Activated T-cell treated with anti-CD3 and anti-CD28 coated beads for 4 hours (primary cell): ENCODE results near the gene CAMK1D.
"Not testable (repeated sequence)": the region's sequence is repeated elsewhere in the genome, so short reads cannot be mapped to it uniquely, and the experiment has no call there.

Source experiments
- DNase-seq: peaks from one replicate; pipeline ENCODE4 v3.0.0-alpha.2; 2020

Gene CAMK1D

GRCh38 chr10:12742771-12743170 lies 393.4 kb downstream of the CAMK1D start:
- no peak for DNase-seq

- not testable (repeated sequence) for DNase-seq
These were observed 394.1 kb downstream of the CAMK1D start for GRCh38 chr10:12743466-12743865.

- no peak for DNase-seq
These were observed 394.6 kb downstream of the CAMK1D start for GRCh38 chr10:12743941-12744340.

- no peak for DNase-seq
These were observed 398.8 kb downstream of the CAMK1D start for GRCh38 chr10:12748186-12748585.

DNA sequence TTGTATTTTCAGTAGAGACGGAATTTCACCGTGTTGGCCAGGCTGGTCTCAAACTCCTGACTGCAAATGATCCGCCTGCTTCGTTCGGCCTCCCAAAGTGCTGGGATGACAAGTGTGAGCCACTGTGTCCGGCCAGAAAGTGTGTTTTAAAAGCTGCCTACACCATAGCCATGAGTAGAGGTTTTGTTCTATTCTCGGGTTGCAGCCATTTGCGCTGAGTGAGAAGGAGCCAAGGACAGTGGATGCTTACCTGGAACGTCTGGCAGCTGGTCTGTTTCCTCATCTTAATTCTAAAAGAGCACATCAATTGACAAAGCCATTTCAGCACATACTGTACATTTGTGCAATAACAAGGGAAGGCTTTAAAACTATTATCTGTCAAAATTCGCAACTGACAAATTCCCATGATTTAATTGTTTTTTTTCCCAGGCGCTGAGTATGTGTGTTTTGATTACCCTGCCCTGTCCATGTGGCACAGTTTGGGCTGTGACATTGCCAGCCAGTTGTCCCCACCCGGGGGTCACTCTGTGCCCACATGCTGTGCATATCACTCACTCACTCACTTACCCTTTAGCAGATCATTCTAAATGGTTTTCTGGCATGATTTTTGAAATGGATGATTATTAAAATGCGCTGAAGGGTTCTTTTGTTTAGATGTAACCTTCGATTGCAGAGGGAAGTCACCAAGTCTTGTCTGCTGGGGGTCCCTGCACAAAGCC lies 400.6 kb downstream of the CAMK1D start:
- DNase-seq, result no peak

DNA sequence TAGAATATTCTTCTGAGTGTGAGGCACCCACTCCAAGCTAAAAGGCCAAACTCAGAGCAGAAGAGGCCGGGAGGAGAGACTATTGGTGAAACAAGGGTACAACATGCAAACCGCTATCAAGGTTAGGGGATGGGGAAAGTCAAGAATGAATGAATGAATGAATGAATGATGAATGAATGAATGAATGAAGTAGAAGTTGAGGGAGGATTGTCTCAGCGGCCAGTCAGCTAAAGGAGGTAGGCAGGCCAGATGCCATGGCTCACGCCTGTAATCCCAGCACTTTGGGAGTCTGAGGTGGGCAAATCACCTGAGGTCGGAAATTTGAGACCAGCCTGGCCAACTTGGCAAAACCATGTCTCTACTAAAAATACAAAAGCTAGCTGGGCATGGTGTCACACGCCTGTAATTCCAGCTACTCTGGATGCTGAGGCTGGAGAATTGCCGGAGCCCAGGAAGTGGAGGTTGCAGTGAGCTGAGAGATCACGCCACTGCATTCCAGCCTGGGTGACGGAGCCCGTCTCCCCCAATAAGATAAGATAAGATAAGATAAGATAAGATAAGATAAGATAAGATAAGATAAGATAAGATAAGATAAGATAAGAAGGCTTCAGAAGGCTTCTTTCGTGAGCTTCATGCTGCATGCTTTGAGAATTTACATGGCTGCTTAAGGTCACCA lies 401.3 kb downstream of the CAMK1D start:
- no peak for DNase-seq

DNA sequence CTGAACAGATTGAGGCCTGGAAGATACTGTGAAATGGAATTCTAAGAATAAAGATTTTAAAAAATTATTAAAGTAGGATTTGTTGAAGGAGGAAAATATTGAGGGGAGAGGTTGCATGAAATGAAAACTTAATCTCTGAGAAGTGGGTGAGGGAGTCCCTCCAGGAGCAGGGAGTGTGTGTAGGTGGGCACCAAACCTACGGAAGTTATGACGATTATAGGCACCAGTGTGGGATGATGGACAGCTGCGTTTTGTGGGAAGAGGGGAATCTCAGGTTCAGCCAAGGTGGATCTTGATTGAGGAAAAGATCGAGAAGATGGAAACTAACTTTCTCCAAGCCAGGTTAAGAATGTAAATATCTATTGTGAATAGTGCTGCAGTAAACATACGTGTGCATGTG lies 405.7 kb downstream of the CAMK1D start:
- DNase-seq, result no peak

- no peak for DNase-seq
These were observed 408.0 kb downstream of the CAMK1D start for GRCh38 chr10:12757351-12757750.

DNA sequence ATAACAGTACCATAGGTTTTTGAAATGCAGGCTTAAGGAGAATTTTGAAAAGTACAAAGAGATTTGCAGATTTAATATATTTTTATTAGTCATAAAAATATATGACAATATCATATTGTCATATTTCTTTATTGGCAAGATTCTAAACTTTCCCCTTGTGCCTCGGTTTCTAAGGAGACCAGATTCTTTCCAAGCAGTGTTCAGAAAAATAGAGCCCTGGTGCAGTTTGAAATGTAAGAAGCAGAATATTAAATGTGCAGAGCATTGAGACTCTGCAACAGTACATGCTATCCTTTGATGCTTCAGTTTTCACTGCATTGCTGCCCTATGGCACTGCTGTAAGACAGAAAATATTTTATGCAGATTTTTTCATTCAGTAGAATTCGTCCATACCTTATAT lies 408.9 kb downstream of the CAMK1D start:
- no peak for DNase-seq

DNA sequence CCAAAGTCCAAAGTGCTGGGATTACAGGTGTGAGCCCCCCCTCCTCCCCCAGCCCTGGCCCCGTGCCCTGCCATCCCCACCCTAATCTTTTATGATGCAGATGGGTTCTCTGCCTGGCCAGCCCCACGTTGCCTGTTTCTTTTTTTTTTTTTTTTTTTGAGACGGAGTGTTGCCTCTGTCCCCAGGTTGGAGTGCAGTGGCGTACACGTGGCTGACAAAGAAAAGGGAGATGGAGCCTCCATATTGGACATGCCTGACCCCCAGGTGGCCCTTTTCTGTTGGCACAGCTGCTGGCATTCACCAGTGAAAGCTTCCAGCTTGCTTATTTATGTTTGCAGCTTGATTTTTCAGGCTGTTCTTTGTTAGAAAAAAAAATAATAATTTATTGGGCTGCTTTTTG lies 416.9 kb downstream of the CAMK1D start:
- no peak for DNase-seq

DNA sequence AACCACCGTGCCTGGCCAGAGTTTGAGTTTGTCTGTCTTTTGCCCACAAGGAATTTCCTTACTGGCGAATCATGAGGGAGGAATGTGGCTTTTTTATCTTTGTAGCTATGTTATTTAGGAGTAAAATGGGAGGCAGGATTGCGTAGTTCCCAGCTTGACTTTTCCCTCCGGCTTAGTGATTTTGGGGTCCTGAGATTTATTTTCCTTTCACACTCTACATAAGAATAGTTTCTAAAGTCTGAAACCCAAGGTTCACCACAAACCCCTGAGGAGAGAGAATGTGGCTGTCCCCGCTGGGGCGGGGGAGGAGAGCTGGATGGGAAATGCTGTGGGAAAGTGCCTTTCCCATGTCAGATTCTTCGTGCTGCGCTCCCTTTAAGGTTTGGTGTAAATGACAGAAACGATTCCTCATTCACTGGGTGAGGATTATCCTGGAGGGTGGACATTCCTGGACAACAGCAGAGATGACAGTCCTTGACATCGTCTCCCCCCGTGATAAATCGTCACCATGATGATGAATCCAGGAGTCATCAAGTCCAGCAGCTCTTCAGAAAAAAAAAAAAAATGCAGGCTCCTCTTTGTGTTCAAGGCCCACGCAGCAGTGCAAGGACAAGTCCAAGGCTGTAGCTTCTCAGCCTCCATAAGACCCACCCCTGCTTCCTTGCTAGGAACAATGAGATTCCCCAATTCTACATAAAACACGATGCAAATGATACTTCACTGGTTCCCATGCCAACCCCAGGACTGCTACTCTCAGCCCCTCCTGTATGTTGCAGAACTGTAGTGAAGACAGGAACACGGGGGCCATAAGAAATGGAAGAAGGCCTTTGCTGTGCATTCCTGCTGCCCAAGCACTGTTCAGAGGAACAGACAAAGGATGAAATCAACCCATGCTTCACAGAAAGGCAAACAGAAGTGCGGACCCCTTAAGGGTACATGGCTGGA lies 419.1 kb downstream of the CAMK1D start:
- DNase-seq, result no peak

DNA sequence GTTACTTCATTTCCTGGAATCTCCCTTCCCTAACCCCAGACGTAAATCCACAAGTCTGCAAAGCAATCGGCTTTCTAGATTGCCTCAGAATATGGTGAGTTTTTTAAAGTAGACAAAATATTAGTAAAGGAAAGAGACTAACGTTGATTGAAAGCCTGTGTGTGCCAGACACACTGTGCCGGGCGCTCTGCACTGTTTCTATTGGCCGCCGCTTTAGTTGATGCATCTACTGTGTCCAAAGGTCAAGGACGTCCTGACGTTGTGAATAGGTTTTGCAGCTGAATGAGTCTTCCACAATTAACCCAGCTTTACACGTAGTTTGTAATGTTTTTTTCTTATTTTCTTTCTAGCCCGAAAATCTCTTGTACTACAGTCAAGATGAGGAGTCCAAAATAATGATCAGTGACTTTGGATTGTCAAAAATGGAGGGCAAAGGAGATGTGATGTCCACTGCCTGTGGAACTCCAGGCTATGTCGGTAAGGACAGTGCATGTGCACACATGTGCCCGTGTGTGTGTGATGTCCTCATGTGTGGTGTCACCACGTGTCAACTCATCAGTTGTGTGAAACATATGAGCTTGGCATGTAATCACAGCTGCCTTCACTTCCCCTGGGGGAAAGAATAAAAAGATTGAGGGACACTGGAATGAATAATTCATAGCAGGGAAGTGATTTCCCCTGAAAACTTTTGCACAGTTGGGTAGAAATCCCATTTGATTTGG lies 420.1 kb downstream of the CAMK1D start:
- DNase-seq, result no peak

DNA sequence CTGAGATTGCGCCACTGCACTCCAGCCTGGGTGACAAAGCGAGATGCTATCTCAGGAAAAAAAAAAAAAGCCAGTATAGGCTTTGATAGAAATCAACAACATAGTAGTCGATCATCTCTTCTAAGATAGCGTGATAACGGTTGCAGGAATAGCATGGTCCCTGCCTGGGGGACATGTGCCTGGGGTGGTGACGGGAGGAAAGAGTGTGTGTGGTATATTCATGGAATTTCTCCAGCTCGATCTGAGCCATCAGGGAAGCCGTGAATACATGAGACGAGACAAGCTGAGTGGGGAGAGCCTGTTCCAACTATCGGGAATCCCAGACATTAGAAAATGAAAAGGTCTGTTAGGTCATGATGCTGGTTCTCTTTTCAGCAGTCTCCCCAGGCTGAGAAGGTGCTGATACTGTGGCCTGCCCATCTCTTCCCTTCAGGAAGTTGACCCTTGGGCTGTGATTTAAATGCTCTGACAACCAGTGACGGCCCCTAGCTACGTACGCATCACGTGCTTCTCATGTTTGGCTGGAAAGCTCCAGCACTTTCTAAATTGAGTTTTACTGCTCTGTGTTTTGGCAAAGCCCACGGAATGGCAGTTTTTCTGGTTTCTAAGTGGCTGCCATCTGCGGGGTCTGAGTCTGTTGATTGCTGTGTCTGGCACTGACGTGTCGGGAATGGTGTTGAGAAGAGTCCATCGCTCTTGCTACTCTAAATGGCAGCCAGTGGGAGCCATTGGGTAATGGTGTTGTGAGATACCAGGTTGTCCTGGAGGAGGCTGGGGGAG lies 422.8 kb downstream of the CAMK1D start:
- no peak for DNase-seq

DNA sequence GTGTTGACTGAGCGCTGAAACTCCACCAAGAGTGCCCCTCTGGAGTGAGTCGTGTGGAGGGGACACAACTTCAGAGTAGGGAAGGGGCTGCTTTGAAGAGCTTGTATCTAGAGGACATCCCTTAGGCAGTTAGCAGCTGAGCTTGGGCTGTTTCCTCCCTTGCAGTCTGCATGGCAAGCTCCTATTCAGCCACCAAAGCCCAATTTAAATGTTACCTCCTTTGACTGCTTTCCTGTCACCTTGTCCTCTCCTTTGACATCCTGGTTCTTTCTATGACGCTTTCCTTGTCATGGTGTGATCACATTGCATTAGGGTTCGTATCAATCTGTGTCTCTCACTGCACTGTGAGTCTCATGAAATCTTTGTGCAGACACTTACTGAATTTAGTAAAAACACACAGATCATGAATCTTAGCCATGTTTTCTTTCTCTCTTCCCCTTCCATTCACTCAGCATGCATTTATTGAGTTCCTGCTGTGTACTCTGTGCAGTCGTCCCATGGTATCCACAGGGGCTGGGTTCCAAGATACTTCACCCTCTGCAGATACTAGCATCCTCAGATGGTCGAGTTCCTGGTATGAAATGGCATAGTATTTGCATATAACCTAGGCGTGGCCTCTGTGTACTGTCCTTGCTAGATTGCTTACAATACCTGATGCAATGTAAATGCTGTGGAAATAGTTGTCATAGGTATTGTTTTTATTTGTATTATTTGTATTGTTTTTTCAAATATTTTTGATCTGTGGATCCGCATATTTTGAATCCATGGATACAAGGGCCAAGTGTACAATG lies 423.6 kb downstream of the CAMK1D start:
- no peak for DNase-seq

DNA sequence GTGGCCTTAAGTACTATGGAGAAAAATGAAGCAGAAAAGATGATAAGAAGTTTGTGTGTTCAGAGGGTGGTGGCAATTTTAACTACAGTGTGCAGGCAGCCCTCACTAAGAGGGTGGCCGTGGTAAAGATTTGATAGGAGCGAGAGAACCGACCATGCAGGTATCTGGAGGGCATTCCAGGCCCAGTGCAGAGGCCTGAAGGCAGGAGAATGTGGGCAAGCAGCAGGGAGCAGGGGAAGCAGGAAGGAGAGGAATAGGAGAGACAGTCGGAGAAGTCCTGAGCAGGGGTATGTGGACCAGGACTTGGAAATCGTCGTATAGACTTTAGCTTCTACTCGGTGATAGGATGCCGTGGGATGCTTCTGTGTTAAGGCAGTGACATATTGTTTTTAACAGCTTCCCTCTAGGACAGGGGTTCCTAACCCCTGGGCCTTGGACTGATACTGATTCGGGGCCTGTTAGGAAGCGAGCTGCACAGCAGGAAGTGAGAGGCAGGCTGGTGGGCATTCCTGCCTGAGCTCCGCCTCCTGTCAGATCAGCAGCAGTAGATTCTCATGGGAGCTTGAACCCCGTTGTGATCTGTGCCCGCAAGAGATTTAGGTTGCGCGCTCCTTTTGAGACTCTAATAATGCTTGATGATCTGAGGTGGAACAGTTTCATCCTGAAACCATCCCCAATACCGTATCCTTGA lies 425.0 kb downstream of the CAMK1D start:
- no peak for DNase-seq

GRCh38 chr10:12777840-12778585 lies 428.7 kb downstream of the CAMK1D start:
- DNase-seq, result no peak

DNA sequence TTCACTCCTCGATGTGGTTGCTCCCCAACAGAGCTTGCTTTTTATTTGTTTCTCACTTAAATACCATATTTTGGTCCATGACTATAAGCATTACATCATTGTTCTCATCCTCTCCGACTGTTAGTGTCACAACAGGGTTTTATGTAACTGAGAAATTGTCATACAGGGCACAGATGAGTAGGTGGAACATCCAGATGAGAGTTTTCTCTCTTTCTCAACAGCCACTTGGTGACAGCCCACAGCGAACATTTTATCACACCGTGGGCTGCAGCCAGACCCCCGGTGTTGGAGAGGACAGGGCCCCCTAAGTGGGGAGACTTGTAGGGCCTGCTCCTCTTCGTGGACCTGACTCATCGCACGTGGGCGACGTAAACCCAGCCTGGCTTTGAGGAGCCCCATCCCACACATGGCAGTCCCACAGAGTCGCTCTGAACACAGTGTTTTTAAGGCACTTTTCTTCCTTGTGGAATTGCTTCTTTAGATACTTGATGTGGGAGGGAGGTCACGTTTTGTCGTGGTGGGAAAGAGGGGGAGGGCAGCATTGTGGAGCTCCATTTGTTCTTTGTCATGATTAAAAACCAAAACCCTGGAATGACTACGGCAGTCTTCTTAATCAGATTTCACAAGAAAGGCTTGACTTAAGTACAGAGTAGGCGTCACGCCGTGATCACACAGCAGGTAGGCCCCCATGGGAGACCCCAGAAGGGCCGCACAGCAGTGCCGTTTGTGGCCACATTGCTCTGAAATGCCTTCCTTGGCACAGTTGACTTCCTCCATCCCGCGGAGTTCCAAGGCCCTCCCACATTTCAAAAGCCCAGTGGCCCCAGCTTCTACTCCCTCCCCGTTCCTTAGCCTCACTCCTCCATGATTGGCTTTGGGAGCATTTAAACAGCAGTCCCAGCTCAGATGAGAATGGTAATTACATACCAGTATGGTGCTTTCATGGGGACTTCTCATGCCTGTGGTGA lies 431.6 kb downstream of the CAMK1D start:
- no peak for DNase-seq

DNA sequence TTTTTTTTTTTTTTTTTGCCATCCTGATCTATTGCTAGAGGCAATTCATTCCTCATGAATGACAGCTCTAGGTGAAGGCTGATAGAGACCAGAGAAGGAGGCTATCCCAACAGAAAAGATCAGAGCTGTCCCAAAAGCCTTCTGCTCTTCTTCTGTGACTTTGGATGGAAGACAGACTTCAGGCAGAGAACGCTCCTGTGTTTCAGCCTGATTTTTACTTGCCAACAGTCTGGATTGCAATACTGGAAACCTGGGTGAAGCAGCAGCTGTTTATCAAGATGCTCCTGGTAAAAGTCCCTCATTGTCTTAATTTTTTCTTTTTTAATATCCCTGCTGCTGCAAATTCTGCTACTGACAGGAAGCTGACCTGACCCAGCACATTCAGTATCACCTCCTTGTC lies 432.6 kb downstream of the CAMK1D start:
- no peak for DNase-seq

GRCh38 chr10:12782537-12782936 lies 433.2 kb downstream of the CAMK1D start:
- no peak for DNase-seq
